Measurements from ENCODE around the gene TP53RK. TPM values are rescaled to one million over a fixed set of nuclear protein-coding genes. Genes with fewer than 3 reads are reported as not detected.

The TP53RK gene
- total and polyA plus RNA-seq, 7 experiments from 2014 or later: 4.4 to 27.7 (median 16.2) TPM

DNA sequence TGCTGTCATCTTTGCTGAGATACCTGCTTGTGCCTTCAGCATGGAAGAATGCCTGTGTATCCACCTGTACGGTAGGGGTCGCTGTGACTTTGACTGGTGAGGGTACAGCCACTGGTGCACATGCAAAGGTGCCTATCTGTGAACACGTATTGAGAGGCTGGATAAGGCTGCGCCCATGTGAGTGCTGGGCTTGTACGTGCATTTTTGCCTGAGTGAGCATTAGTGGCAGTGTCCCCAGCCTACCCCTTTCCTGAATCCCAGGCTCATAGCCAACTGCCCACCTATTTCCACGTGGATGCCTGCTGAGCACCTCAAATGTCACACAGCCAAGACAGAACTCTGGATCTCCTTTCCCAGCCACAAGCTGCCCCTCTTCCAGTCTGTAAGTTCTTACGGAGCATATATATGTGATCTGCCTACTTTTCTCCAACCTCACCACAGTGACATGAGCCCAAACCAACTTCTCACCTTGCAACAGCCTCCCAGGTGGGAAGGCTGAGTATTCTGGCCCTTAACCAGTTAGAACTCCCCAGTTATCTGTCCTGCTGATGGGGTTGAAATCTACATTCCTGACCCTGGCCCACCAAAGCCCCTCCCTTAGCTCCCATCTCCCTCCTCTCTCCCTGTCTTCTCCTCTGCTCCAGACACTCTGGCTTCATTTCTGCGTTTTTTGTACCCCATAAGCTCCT, 19.1 kb upstream of the TP53RK start:
- no peaks in the 10 kb centered on the region for H3K36me3 ChIP-seq (ENCODE audit: control insufficient read depth in 2 of 3, insufficient read depth in 3 of 3, low read length in 3 of 3)
- H3K4me3 ChIP-seq (ENCODE audit: low read length): no peak overlapping the region
- peaks cover 3 to 7% of the 10 kb centered on the region in 2 donors for H3K27me3 ChIP-seq (ENCODE audit: control insufficient read depth in 2 of 2, insufficient read depth in 2 of 2, low read length in 2 of 2)
- peaks cover 0 to 9% (median 3%) of the 10 kb centered on the region in 5 donors for H3K36me3 Mint-ChIP-seq
- CTCF ChIA-PET: no interaction called here
- H3K9me3 Mint-ChIP-seq: peaks cover 0 to 21% (median 11%) of the 10 kb centered on the region in 11 donors
- H3K4me1 Mint-ChIP-seq: peaks cover 8 to 15% (median 12%) of the 10 kb centered on the region in 7 donors
- DNase-seq: no peak
- H3K9me3 ChIP-seq (ENCODE audit: control insufficient read depth in 2 of 3, low read length in 3 of 3): peaks cover 0 to 10% (median 0%) of the 10 kb centered on the region in 3 experiments
- H3K27ac Mint-ChIP-seq: no peak overlapping the region
- peaks cover 0 to 4% of the 10 kb centered on the region in 2 donors for H3K4me1 ChIP-seq (ENCODE audit: control insufficient read depth in 2 of 2, insufficient read depth in 2 of 2, low read length in 2 of 2)
- peak overlapping the region in 5 of 10 donors; percentile 1 to 83 (median 66) for H3K4me3 Mint-ChIP-seq
- no peak overlapping the region for H3K27ac ChIP-seq (ENCODE audit: low read depth, low read length)
- intact Hi-C loops (cut with micrococcal nuclease): no loop called here
- H3K27me3 Mint-ChIP-seq: peaks cover 52 to 72% (median 64%) of the 10 kb centered on the region in 5 donors
- ATAC-seq: no peak
- POLR2A ChIA-PET: no interaction called here

- peaks cover 0 to 9% (median 0%) of the 10 kb centered on the region in 5 donors for H3K36me3 Mint-ChIP-seq
- Histone ChIP-seq H3K9me3 (ENCODE audit: control insufficient read depth in 2 of 3, low read length in 3 of 3) (peaks cover 0 to 10% (median 0%) of the 10 kb centered on the region in 3 experiments), H3K36me3 (ENCODE audit: control insufficient read depth in 2 of 3, insufficient read depth in 3 of 3, low read length in 3 of 3) (no peaks in the 10 kb centered on the region), H3K4me3 (ENCODE audit: low read length) (no peak overlapping the region), H3K4me1 (ENCODE audit: control insufficient read depth in 2 of 2, insufficient read depth in 2 of 2, low read length in 2 of 2) (peaks cover 0 to 4% of the 10 kb centered on the region in 2 donors), H3K27ac (ENCODE audit: low read depth, low read length) (no peak overlapping the region), H3K27me3 (ENCODE audit: control insufficient read depth in 2 of 2, insufficient read depth in 2 of 2, low read length in 2 of 2) (peaks cover 3 to 7% of the 10 kb centered on the region in 2 donors)
- H3K4me3 Mint-ChIP-seq: no peak overlapping the region
- H3K27me3 Mint-ChIP-seq: peaks cover 36 to 61% (median 59%) of the 10 kb centered on the region in 5 donors
- CTCF ChIA-PET: no interaction called here
- H3K4me1 Mint-ChIP-seq: peaks cover 8 to 15% (median 12%) of the 10 kb centered on the region in 7 donors
- H3K27ac Mint-ChIP-seq: no peak overlapping the region
- POLR2A ChIA-PET: no interaction called here
- DNase-seq (no peak), ATAC-seq (no peak)
- intact Hi-C loops (cut with micrococcal nuclease): no loop called here
- H3K9me3 Mint-ChIP-seq: peaks cover 0 to 21% (median 11%) of the 10 kb centered on the region in 11 donors
Observed at GRCh38 chr20:46706242-46706641, 17.0 kb upstream of the TP53RK start.

- peaks cover 36 to 61% (median 58%) of the 10 kb centered on the region in 5 donors for H3K27me3 Mint-ChIP-seq
Observed at GRCh38 chr20:46705378-46705729, 16.1 kb upstream of the TP53RK start.

GRCh38 chr20:46704714-46705377, 15.6 kb upstream of the TP53RK start:
- Mint-ChIP-seq H3K4me1 (peaks cover 4 to 7% (median 5%) of the 10 kb centered on the region in 7 donors), H3K36me3 (peaks cover 0 to 9% (median 0%) of the 10 kb centered on the region in 5 donors), H3K27ac (no peak overlapping the region), H3K27me3 (peaks cover 36 to 61% (median 58%) of the 10 kb centered on the region in 5 donors), H3K4me3 (no peak overlapping the region), H3K9me3 (peaks cover 0 to 21% (median 7%) of the 10 kb centered on the region in 11 donors)
- no peak overlapping the region for H3K4me3 ChIP-seq (ENCODE audit: low read length)
- ChIA-PET CTCF (no interaction called here), POLR2A (no interaction called here)
- H3K4me1 ChIP-seq (ENCODE audit: control insufficient read depth in 2 of 2, insufficient read depth in 2 of 2, low read length in 2 of 2): peaks cover 0 to 1% of the 10 kb centered on the region in 2 donors
- H3K27me3 ChIP-seq (ENCODE audit: control insufficient read depth in 2 of 2, insufficient read depth in 2 of 2, low read length in 2 of 2): peaks cover 1 to 3% of the 10 kb centered on the region in 2 donors
- no peaks in the 10 kb centered on the region for H3K36me3 ChIP-seq (ENCODE audit: control insufficient read depth in 2 of 3, insufficient read depth in 3 of 3, low read length in 3 of 3)
- intact Hi-C loops (cut with micrococcal nuclease): no loop called here
- H3K9me3 ChIP-seq (ENCODE audit: control insufficient read depth in 2 of 3, low read length in 3 of 3): peaks cover 0 to 10% (median 0%) of the 10 kb centered on the region in 3 experiments
- ATAC-seq (no peak), DNase-seq (no peak)
- no peak overlapping the region for H3K27ac ChIP-seq (ENCODE audit: low read depth, low read length)

More at GRCh38 chr20:46705378-46705729, 16.1 kb upstream of the TP53RK start:
- ChIA-PET POLR2A (no interaction called here), CTCF (no interaction called here)
- Mint-ChIP-seq H3K36me3 (peaks cover 0 to 9% (median 0%) of the 10 kb centered on the region in 5 donors), H3K9me3 (peaks cover 0 to 21% (median 10%) of the 10 kb centered on the region in 11 donors), H3K4me3 (no peak overlapping the region), H3K4me1 (peaks cover 8 to 12% (median 10%) of the 10 kb centered on the region in 7 donors), H3K27ac (no peak overlapping the region)
- no peak overlapping the region for H3K27ac ChIP-seq (ENCODE audit: low read depth, low read length)
- H3K4me1 ChIP-seq (ENCODE audit: control insufficient read depth in 2 of 2, insufficient read depth in 2 of 2, low read length in 2 of 2): peaks cover 0 to 4% of the 10 kb centered on the region in 2 donors
- intact Hi-C loops (cut with micrococcal nuclease): no loop called here
- ATAC-seq (no peak), DNase-seq (no peak)
- H3K9me3 ChIP-seq (ENCODE audit: control insufficient read depth in 2 of 3, low read length in 3 of 3): peaks cover 0 to 10% (median 0%) of the 10 kb centered on the region in 3 experiments
- no peaks in the 10 kb centered on the region for H3K36me3 ChIP-seq (ENCODE audit: control insufficient read depth in 2 of 3, insufficient read depth in 3 of 3, low read length in 3 of 3)
- no peak overlapping the region for H3K4me3 ChIP-seq (ENCODE audit: low read length)
- peaks cover 3 to 6% of the 10 kb centered on the region in 2 donors for H3K27me3 ChIP-seq (ENCODE audit: control insufficient read depth in 2 of 2, insufficient read depth in 2 of 2, low read length in 2 of 2)

- intact Hi-C loops (cut with micrococcal nuclease): no loop called here
- no peaks in the 10 kb centered on the region for H3K4me1 ChIP-seq (ENCODE audit: control insufficient read depth in 2 of 2, insufficient read depth in 2 of 2, low read length in 2 of 2)
- no peaks in the 10 kb centered on the region for H3K36me3 ChIP-seq (ENCODE audit: control insufficient read depth in 2 of 3, insufficient read depth in 3 of 3, low read length in 3 of 3)
- peaks cover 0 to 7% (median 0%) of the 10 kb centered on the region in 5 donors for H3K36me3 Mint-ChIP-seq
- no peak overlapping the region for H3K27ac ChIP-seq (ENCODE audit: low read depth, low read length)
- ChIA-PET POLR2A (no interaction called here), CTCF (no interaction called here)
- no peak overlapping the region for H3K4me3 Mint-ChIP-seq
- H3K4me3 ChIP-seq (ENCODE audit: low read length): no peak overlapping the region
- H3K9me3 Mint-ChIP-seq: peaks cover 0 to 25% (median 7%) of the 10 kb centered on the region in 11 donors
- H3K4me1 Mint-ChIP-seq: no peaks in the 10 kb centered on the region
- no peak for DNase-seq
- no peak for ATAC-seq
- peaks cover 36 to 60% (median 50%) of the 10 kb centered on the region in 5 donors for H3K27me3 Mint-ChIP-seq
- peaks cover 0 to 10% (median 0%) of the 10 kb centered on the region in 3 experiments for H3K9me3 ChIP-seq (ENCODE audit: control insufficient read depth in 2 of 3, low read length in 3 of 3)
- no peak overlapping the region for H3K27ac Mint-ChIP-seq
- H3K27me3 ChIP-seq (ENCODE audit: control insufficient read depth in 2 of 2, insufficient read depth in 2 of 2, low read length in 2 of 2): no peaks in the 10 kb centered on the region
Observed at GRCh38 chr20:46703435-46703834, 14.2 kb upstream of the TP53RK start.

DNA sequence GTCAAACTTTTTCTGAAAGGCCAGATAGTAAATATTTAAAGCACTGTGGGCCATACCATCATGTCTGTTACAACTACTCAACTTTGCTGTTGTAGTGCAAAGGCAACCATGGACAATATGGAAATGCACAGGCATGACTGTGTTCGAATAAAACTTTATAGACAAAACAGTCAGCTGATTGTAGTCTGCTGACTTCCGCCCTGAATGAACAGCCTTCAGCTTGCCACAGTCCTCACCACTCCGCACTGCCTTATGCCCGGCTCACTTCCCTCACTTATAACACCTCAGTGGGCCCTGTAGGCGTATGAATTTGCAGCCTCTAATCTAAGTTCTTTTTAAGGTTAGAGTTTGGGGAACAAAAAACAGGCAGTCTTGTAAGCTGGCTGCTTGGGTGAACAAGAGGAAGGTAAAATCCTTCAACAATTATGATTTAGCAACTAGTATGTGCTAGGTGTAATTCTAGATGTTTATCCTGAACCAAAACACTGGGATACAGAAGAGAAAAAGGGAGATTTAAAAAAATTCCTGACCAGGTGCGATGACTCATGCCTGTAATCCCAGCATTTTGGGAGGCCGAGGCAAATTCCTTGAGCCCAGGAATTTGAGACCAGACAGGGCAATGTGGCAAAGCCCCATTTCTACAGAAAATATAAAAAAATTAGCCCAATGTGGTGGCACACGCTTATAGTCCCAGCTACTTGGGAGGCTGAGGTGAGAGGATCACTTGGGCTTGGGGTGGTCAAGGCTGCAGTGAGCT, 13.4 kb upstream of the TP53RK start:
- CTCF ChIA-PET: interaction anchor here (0.7 kb wide), 1 partner anchor 571 kb away, joined by 3 read pairs; no protein-coding TSS in a partner anchor
- H3K27me3 Mint-ChIP-seq: peaks cover 32 to 59% (median 44%) of the 10 kb centered on the region in 5 donors
- H3K4me1 ChIP-seq (ENCODE audit: control insufficient read depth in 2 of 2, insufficient read depth in 2 of 2, low read length in 2 of 2): no peaks in the 10 kb centered on the region

More for the DNA sequence above, 13.4 kb upstream of the TP53RK start:
- Histone ChIP-seq H3K9me3 (ENCODE audit: control insufficient read depth in 2 of 3, low read length in 3 of 3) (peaks cover 0 to 10% (median 0%) of the 10 kb centered on the region in 3 experiments), H3K27ac (ENCODE audit: low read depth, low read length) (no peak overlapping the region), H3K36me3 (ENCODE audit: control insufficient read depth in 2 of 3, insufficient read depth in 3 of 3, low read length in 3 of 3) (no peaks in the 10 kb centered on the region), H3K27me3 (ENCODE audit: control insufficient read depth in 2 of 2, insufficient read depth in 2 of 2, low read length in 2 of 2) (no peaks in the 10 kb centered on the region), H3K4me3 (ENCODE audit: low read length) (no peak overlapping the region)
- no peak for ATAC-seq
- H3K4me1 Mint-ChIP-seq: no peaks in the 10 kb centered on the region
- intact Hi-C loops (cut with micrococcal nuclease): no loop called here
- no peak overlapping the region for H3K27ac Mint-ChIP-seq
- peaks cover 0 to 25% (median 7%) of the 10 kb centered on the region in 11 donors for H3K9me3 Mint-ChIP-seq
- H3K36me3 Mint-ChIP-seq: peaks cover 0 to 7% (median 0%) of the 10 kb centered on the region in 5 donors
- H3K4me3 Mint-ChIP-seq: no peak overlapping the region
- POLR2A ChIA-PET: no interaction called here
- no peak for DNase-seq
